NCI-H748 treated with DMSO at 0.1 percent for 48 hours (cell line): ENCODE data around the gene CAPNS1.
"Not testable (repeated sequence)": the region's sequence is repeated elsewhere in the genome, so short reads cannot be mapped to it uniquely, and the experiment has no call there.

Experiments used
- DNase-seq: peaks from one replicate; lab custom pipeline; 2025; lab: John Stamatoyannopoulos, UW

The CAPNS1 gene

DNA sequence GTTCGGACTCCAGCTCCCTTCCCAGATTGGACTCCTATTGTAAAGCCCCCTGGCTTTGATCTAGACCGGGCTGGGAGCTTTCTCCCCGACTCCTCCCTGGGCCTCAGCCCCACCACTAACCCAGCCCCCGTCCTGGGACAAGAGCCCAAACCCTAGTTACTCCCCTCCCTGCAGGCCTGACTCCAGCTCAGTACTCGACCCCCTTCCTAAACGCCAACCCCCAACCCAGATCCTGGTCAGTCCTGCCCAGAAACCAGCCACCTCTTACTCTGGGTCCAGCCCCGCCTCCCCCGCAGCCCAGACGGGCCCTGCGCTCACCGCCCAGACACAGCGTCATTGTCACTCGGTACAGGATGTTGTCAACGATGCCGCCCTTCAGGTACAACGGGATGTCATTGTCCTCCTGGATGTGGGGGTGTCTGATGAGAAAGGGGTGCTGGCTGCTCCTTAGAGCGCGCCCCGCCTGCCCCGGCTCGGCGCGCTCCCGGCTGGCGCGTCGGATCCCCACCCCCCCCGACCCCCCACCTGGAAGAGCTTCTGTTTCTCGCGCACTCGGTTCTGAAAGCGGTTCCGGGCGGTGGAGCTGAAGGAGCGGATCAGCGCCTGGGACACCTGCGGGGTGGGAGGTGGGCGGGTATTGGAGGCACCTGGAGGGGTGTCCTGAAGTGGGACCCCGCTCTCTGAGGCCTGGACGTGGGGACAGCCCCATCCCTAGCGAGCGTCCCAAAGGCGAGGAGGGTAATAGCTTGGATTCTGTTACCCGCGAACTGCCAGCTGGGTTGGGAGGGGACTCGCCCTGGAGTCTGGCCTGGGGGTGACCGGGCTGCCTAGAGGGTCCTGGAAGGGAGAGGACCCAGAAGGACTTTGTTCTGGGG lies 11.5 kb downstream of the CAPNS1 start:
- DNase-seq: no peak

- DNase-seq: no peak
Observed at GRCh38 chr19:36152019-36152351, 12.1 kb downstream of the CAPNS1 start.

- no peak for DNase-seq
Observed at GRCh38 chr19:36152352-36153091, 12.7 kb downstream of the CAPNS1 start, which contains the start of gene COX7A1. Gene COX7A1 (minus strand): TSS chr19:36152447. CDS start chr19:36152407, 40 bp downstream.

GRCh38 chr19:36153126-36153525 lies 13.3 kb downstream of the CAPNS1 start:
- DNase-seq: no peak

DNA sequence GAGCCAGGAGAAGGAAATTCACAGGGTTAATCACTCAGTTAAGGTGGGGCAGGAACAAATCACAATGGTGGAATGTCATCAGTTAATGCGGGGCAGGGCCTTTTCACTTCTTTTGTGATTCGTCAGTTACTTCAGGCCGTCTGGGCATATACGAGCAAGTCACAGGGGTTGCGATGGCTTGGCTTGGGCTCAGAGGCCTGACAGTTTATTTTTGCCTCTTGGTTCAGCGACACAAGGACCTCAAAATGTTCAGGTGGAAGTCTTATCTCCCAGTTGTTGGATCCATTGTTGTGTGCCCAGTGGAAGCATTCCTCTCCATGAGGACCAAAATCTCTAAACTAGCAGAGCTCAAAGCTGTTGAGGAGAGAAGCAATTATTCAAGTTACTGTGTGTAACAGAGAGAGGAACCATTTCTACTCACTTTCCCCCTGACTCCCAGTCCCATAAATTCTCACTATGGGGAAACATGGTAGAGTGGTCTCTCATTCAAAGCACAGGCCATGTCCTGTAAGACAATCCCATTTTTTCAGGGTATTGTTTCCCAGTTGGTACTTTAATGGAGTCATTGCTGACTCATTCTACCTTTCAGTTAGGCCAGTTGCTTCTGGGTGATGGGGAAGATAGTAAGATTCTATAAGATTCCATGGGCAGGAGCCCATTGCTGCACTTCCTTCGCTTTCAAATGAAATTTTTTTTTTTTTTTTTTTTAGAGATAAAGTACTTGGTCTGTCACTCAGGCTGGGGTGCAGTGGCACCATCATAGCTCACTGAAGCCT lies 21.1 kb downstream of the CAPNS1 start:
- DNase-seq: no peak

- DNase-seq: no peak
Observed at GRCh38 chr19:36163813-36164212, 23.9 kb downstream of the CAPNS1 start.

DNA sequence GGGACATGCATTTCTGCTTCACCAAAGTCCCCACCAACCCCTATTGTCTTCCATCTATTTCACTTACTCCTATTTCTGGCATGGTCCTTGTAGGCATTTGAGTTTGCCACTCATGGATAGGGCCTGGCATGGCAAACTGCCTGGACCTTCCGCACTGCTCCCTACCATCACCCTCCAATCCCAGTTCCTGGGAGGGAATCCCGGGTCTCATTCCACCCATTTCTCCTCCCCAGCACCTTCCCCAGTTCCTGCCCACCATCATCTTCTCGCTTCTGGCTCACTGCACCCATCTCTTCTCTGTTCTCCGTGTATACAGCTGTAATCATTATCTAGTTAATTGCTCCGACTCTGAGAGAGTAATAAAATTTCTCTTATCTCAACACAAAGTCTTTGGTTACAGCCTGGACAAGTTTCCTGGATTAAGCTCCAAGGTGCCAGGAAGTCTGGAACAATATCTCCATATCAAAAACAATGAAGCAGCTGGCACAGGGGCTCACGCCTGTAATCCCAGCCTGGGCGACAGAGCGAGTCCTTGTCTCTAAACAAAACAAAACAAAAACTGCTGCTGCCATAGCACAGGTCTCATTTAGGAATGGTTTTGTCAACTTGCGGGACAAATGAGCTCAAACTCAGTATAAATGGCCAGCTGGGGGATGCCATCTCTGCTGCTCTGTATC lies 29.4 kb downstream of the CAPNS1 start:
- DNase-seq: peak; percentile 60

GRCh38 chr19:36172852-36173251 lies 33.0 kb downstream of the CAPNS1 start:
- DNase-seq: no peak

DNA sequence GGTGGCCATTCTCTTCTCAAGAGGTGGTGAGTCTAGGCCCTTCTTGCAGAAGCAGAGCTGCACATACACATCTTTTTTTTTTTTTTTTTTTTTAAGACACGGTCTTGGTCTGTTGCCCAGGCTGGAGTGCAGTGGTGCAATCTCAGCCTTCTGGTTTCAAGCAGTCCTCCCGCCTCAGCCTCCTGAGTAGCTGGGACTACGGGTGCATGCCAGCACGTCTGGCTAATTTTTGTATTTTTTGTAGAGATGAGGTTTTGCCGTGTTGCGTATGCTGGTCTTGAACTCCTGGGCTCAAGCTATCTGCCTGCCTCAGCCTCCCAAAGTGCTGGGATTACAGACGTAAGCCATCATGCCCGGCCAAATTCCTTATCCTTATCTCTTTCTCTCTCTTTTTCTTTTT lies 34.0 kb downstream of the CAPNS1 start:
- DNase-seq: not testable (repeated sequence)

GRCh38 chr19:36179077-36179476 lies 39.2 kb downstream of the CAPNS1 start:
- DNase-seq: not testable (repeated sequence)

DNA sequence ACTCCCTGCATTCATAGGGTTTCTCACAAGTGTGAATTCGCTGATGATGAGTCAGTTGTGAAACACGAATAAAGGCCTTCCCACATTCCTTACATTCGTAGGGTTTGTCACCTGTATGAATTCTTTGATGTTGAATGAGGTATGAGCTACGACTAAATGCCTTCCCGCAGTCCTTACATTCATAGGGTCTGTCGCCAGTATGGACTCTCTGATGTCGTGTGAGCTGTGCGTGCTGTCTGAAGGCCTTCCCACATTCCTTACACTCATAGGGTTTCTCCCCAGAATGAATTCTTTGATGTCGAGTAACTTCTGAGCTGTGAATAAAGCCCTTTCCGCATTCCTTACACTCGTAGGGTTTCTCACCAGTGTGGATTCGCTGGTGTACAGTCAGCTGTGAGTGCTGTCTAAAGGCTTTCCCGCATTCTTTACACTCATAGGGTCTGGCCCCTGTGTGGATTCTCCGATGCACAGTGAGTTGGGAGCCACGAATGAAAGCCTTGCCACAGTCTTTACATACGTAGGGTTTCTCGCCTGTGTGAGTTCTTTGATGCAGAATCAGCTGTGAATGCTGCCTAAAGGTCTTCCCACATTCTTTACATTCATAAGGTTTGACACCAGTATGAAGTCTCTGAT lies 42.9 kb downstream of the CAPNS1 start:
- no peak for DNase-seq

- no peak for DNase-seq
Observed at GRCh38 chr19:36183245-36183628, 43.4 kb downstream of the CAPNS1 start.

DNA sequence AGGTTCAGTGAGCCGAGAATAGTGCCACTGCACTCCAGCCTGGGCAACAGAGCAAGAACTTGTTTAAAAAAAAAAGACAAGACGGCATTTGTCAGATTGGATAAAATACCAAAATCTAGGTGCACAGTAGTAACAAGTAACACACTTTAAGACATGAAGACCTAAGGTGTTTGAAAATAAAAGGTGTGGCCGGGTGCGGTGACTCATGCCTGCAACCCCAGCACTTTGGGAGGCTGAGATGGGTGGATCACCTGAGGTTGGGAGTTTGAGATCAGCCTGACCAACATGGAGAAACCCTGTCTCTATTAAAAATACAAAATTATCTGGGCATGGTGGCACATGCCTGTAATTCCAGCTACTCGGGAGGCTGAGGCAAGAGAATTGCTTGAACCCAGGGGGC lies 46.9 kb downstream of the CAPNS1 start:
- not testable (repeated sequence) for DNase-seq

DNA sequence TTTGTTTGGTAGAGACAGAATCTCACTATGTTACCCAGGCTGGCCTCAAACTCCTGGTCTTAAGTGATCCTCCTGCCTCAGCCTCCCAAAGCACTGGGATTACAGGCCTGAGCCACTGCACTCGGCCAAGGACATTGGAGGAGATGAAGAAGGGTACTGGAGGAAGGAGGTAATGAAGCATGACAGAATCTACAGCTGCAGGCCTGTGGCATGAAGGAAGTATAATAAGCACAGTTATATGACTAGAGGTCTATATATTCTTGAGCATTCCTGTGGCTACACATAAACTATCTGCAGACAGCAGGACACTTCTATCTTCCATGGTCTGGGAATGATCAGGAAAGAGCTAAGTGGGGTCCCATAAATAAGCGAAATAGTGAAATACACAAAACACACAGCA lies 56.4 kb downstream of the CAPNS1 start:
- DNase-seq: no peak

GRCh38 chr19:36198119-36198518 lies 58.3 kb downstream of the CAPNS1 start:
- no peak for DNase-seq
